Osteoblast (primary cell): Measurements from ENCODE around the gene CHRM2. TPM values are rescaled to one million over a fixed set of nuclear protein-coding genes. Genes with fewer than 3 reads are reported as not detected.

Experiments
- DNase-seq: peaks from one replicate; pipeline ENCODE4 v3.0.0; 2011; ENCODE audit warnings: low spot score, mixed read lengths; ENCODE audit not compliant: insufficient read length; ENCODE audit errors: missing footprints
- H2AFZ ChIP-seq: 2 replicates; pipeline ENCODE4 v1.6.0; 2011; ENCODE audit warnings: mild to moderate bottlenecking, low read length
- H3K27ac ChIP-seq: 2 replicates; pipeline ENCODE4 v1.5.1; 2011; ENCODE audit warnings: mild to moderate bottlenecking, low read depth, low read length, moderate library complexity
- H3K27me3 ChIP-seq: 2 replicates; pipeline ENCODE4 v1.6.0; 2012; ENCODE audit warnings: mild to moderate bottlenecking, control low read depth, inconsistent platforms, low read length, moderate library complexity; ENCODE audit not compliant: insufficient read depth
- H3K36me3 ChIP-seq: 2 replicates; pipeline ENCODE4 v1.5.1; 2011; ENCODE audit warnings: mild to moderate bottlenecking, low read length, control low read depth, moderate library complexity; ENCODE audit not compliant: insufficient read depth
- H3K4me1 ChIP-seq: 2 replicates; pipeline ENCODE4 v1.5.1; 2011; ENCODE audit warnings: mild to moderate bottlenecking, low read length, control low read depth, moderate library complexity; ENCODE audit not compliant: insufficient read depth
- H3K4me2 ChIP-seq: 2 replicates; pipeline ENCODE4 v1.6.0; 2011; ENCODE audit warnings: mild to moderate bottlenecking, low read length; ENCODE audit not compliant: insufficient read depth
- H3K4me3 ChIP-seq: fragments of 200-600 bp; sonication (generic); 3 replicates; pipeline ENCODE4 v1.5.1; 2012; ENCODE audit warnings: mild to moderate bottlenecking, low read length, inconsistent platforms; ENCODE audit not compliant: insufficient read depth
- H3K79me2 ChIP-seq: 2 replicates; pipeline ENCODE4 v1.6.0; 2012; ENCODE audit warnings: mild to moderate bottlenecking, low read length, control low read depth, inconsistent platforms; ENCODE audit not compliant: insufficient read depth
- H3K9me3 ChIP-seq: 2 replicates; pipeline ENCODE4 v1.5.1; 2011; ENCODE audit warnings: low read depth, low read length, control low read depth
- H4K20me1 ChIP-seq: 2 replicates; pipeline ENCODE4 v1.6.0; 2012; ENCODE audit warnings: mild to moderate bottlenecking, low read length, control low read depth; ENCODE audit not compliant: insufficient read depth
- CTCF ChIP-seq: IDR thresholded peaks from 2 replicates; pipeline ENCODE4 v1.5.1; 2011; ENCODE audit warnings: mild to moderate bottlenecking, low read depth, low read length, moderate library complexity; ENCODE audit errors: extremely low read depth
- total RNA-seq: library from RNA; depleted of rRNA; stranded (reverse); fragments of >200 nt; gene quantifications from 2 replicates; pipeline ENCODE4 v1.2.3, GENCODE V29; 2012

The CHRM2 gene
- total RNA-seq, 1 donor: under 0.01 TPM

DNA sequence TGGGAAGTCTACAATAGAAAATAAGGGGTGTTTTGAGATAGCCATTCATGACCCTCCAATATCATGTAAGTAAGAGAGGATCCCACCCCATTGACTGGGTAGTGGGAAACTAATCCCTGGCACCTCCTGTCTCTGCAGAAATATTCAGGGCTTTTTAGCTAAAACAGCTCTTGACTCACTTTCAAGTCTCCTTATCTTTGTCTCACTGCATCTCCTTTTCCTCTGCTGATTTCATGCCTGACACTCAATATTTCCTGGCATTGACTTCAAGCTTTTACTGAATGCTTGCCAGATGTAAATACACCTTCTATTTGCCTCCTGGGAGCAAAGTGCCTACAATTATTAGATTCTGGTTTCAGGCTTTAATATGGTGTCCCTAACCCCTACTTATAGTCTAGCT is 57.1 kb downstream of the CHRM2 start:
- no peak for DNase-seq
- Histone ChIP-seq H3K4me3 (no peak overlapping the region), H4K20me1 (no peaks in the 10 kb centered on the region), H3K9me3 (no peaks in the 10 kb centered on the region), H3K27me3 (no peaks in the 10 kb centered on the region), H3K36me3 (no peaks in the 10 kb centered on the region), H3K4me2 (no peak overlapping the region), H3K79me2 (no peaks in the 10 kb centered on the region), H2AFZ (no peak overlapping the region), H3K4me1 (peaks cover 11% of the 10 kb centered on the region), H3K27ac (no peak overlapping the region)
- no peak for TF ChIP-seq CTCF

DNA sequence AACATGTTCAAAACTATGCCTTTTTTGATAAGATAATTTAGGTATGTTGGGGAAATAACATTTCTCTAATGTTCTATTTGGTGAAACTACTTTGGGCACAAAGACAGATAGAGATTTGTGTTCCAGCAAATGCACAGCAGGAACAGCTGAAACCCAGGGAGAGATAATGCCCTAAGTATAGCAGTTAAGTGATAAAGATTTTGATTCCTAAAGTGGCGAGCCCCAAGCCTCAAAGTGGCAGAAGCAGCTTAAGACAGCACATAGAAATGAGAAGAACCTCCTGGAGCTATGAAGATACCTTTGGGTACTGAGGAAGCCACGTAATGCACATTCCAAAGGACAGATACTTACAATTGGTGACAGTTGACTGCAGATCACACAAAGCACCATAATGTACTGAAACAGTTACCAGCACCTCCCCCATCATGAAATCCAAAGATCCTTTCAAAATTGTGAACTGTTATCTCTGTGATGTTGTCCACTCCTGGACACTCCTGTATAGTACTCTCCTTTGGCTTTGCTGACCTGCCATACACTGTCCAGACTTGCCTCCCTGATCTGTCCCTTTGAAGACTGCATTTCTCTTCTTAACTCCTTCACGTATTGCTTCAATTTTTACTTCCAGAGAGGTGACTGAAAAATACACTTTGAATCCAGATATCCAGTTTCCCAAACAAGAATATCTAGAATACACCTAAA is 62.9 kb downstream of the CHRM2 start:
- Histone ChIP-seq H3K4me3 (no peak overlapping the region), H3K9me3 (no peaks in the 10 kb centered on the region), H3K36me3 (no peaks in the 10 kb centered on the region), H3K27ac (no peak overlapping the region), H2AFZ (no peak overlapping the region), H3K4me1 (no peaks in the 10 kb centered on the region), H3K27me3 (no peaks in the 10 kb centered on the region), H3K4me2 (no peak overlapping the region), H3K79me2 (no peaks in the 10 kb centered on the region), H4K20me1 (no peaks in the 10 kb centered on the region)
- no peak for TF ChIP-seq CTCF
- DNase-seq: no peak

DNA sequence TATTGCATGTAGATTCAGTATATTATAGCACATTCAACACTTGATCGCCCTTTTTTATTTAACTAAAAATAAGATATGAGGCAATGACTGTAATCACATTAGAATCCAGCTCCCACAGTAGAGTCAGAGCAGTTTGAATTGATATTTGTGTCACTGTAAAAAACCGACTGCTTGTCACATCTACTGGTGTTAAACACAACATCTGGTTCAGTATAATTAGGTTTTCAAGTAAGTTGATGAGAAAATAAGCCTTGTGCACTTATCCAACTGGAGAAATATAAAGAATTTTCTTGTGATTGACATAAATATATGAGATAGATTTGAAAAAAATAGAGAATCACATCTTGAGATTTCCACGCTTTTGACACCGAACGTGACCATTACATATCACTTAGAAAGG is 69.0 kb downstream of the CHRM2 start:
- no peak overlapping the region for H3K4me3 ChIP-seq
- H2AFZ ChIP-seq: no peak overlapping the region
- H3K4me1 ChIP-seq: no peaks in the 10 kb centered on the region
- no peaks in the 10 kb centered on the region for H3K27me3 ChIP-seq
- H4K20me1 ChIP-seq: no peaks in the 10 kb centered on the region
- no peak for DNase-seq
- no peaks in the 10 kb centered on the region for H3K9me3 ChIP-seq
- TF ChIP-seq CTCF: no peak
- H3K36me3 ChIP-seq: no peaks in the 10 kb centered on the region
- no peaks in the 10 kb centered on the region for H3K79me2 ChIP-seq
- no peak overlapping the region for H3K4me2 ChIP-seq
- no peak overlapping the region for H3K27ac ChIP-seq

DNA sequence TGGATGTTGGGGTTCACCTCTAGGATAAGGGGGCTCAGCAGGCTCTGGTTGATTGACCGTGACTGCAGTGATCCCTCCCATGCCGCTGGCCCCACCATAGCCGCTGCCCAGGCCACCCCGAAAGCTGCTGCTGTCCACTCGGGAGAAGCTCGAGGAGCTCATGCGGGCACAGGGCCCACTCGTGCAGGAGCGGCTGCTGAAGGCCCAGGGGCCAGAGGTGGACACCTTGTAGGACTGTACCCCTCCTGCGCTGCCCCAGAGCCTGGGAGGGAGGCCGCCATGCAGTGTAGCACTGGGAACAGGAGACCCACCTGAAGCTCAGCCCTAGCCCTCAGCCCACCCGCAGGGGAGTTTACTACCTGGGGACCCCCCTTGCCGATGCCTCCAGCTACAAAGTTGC is 70.0 kb downstream of the CHRM2 start:
- Histone ChIP-seq H4K20me1 (no peaks in the 10 kb centered on the region), H3K4me3 (no peak overlapping the region), H3K36me3 (no peaks in the 10 kb centered on the region), H3K4me1 (no peaks in the 10 kb centered on the region), H3K27ac (no peak overlapping the region), H3K9me3 (no peaks in the 10 kb centered on the region), H3K4me2 (no peak overlapping the region), H2AFZ (no peak overlapping the region), H3K79me2 (no peaks in the 10 kb centered on the region), H3K27me3 (no peaks in the 10 kb centered on the region)
- DNase-seq: no peak
- no peak for TF ChIP-seq CTCF
